Subcutaneous adipose tissue (tissue), 4 donors: Measurements from ENCODE around the gene TCAIM. TPM values are rescaled to one million over a fixed set of nuclear protein-coding genes. Genes with fewer than 3 reads are reported as not detected.

Experiments used
- total RNA-seq, 4 donors: library from RNA; depleted of rRNA; stranded (reverse); fragments of >200 nt; gene quantifications; one replicate each; pipeline ENCODE4 v1.1.0, GENCODE V29; 2016
- TF ChIP-seq, protein P1 (sequence below): fragments of 450-650 bp; IDR thresholded peaks from one replicate; pipeline ENCODE4 v1.5.1; 2016; ENCODE audit warnings: low read depth, mild to moderate bottlenecking, control low read depth, antibody characterized with exemption, moderate library complexity

Gene TCAIM
- total RNA-seq, 4 donors from 2014 or later, result 19.8 to 36.7 (median 26.7) TPM

GRCh38 chr3:44318891-44319311, 19.7 kb upstream of the TCAIM start:
- TF ChIP-seq, protein P1, sequence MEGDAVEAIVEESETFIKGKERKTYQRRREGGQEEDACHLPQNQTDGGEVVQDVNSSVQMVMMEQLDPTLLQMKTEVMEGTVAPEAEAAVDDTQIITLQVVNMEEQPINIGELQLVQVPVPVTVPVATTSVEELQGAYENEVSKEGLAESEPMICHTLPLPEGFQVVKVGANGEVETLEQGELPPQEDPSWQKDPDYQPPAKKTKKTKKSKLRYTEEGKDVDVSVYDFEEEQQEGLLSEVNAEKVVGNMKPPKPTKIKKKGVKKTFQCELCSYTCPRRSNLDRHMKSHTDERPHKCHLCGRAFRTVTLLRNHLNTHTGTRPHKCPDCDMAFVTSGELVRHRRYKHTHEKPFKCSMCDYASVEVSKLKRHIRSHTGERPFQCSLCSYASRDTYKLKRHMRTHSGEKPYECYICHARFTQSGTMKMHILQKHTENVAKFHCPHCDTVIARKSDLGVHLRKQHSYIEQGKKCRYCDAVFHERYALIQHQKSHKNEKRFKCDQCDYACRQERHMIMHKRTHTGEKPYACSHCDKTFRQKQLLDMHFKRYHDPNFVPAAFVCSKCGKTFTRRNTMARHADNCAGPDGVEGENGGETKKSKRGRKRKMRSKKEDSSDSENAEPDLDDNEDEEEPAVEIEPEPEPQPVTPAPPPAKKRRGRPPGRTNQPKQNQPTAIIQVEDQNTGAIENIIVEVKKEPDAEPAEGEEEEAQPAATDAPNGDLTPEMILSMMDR, result no peak

DNA sequence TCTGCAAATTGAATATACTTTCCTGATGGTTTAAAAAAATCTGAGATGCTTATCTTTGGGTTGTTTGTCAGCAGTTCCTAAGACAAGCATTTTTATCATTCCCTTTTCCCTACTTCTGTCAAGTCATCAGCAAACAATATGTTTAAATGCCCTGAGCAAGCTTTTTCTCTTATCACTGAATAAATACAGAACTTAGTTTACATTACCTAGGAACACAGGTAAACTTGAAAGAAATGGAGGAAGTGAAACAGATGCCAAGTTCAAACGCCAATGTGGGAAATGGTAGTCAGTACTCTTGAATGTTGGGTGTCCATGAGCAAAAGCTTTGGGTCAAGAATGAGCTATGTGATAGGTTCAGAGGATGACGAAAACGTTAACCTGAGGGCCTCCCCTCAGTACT, 17.2 kb upstream of the TCAIM start:
- TF ChIP-seq, protein P1, result no peak

DNA sequence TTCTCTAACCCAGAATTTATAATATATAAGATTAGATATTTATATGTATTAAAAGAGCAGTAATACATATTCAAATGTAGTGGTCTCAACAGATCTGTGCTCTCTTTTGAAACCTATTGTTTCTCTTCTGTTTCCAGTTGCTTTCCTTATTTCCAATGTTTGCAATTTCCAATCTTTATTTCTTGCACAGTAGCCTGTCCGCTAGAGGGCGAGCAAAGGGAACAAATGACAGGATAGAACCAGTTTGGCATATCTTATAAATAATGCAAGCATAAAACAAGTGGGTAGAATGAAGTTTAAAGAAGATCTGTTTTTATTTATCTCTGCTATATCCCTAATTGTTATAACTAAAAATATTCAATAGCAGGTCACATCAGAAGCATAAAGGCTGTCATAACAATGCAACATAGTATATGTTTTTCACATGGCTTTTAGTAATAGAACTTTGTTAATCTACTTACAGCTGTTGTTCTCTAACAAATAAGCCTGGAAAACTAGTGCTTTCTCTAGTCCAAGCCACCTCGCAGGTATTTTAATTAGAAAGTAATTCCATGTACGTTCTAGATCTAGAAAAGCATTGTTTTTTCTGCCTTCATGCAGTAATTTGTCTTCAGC, 15.1 kb upstream of the TCAIM start:
- TF ChIP-seq, protein P1, result no peak

DNA sequence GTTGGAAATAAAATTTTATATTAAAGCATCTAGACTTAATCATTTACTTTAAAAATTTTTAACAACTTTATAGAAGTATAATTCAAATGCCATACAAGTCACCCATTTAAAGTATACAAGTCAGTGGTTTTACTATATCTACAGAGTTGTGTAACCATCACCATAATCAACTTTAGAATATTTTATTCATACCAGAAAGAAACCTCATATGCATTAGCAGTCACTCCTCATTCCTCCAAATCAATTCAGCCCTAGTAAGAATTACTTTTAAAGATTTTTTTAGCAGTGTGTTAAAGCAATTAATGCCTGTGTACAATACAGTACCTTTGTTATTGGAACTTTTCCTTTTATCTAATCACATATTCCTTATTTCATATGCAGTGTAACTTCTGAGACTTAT, 14.0 kb upstream of the TCAIM start:
- TF ChIP-seq, protein P1, result no peak

GRCh38 chr3:44326019-44326418, 12.5 kb upstream of the TCAIM start:
- TF ChIP-seq, protein P1, result no peak

DNA sequence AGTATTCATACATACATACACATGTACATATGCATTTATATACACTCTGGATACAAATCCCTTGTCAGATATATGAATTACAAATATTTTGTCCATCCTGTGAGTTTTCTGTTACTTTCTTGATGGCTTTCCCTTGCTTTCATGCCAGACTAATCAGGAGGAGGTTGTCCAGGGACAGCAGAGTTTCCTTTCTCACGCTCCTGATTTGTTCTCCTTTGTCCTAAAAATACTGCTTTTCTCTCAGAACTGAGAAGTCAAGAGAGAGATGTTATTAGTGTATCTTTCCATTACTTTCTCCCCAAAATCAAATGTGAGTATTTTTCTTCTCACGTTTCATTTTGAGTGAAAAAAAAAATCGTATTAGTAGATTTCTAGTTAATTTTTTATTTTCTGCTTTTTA, 12.1 kb upstream of the TCAIM start:
- TF ChIP-seq, protein P1, result no peak

DNA sequence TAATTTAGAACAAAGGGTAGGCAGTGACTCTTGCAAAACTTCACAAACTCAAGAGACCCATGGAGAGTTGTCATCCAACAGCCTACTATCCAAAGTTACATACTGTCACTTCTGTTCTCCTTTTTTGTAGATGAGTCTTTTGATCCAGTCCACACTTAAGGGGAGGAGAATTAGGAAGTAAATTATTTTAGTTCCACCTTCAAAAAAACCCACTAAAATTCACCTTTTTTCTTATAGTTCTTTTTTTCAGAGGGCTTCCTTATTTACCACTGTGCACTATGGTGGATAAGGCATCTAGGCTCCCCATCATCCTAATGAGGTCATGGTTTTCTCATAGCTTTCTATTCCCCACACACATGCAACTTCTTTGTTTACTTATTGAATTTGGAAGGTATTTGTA, 8.6 kb upstream of the TCAIM start:
- TF ChIP-seq, protein P1, result no peak
